ENCODE measurements around the gene SMKR1.

The SMKR1 gene

DNA sequence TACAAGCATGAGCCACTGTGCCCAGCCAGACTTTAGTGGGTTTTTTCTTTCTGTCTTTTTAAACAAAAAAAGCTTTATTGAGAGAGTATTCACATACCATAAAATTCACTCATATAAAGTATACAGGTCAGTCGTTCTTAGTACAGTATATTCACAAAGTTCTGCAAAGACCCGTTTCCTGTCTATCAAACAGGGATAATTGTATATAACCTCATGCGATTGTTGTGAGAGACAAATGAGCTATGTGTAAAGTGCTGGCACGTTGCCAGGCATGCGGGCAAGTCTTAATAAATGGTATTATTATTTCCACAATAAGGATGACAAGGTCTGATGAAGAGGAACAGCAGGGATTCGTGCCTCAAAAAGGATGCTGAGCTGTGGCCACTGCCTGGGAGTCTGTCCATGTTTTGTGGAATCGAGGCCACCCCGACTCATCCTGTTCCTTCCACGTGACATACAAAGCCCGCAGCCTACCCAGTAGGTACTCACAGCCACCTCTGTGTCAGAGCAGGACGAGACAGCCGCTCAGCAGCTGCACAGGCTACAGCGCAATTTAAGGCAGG, 51.6 kb downstream of the SMKR1 start:
- peaks cover 5% of the 10 kb centered on the region for H3K27me3 Mint-ChIP-seq (ENCODE audit: low read depth, poor library complexity)
- H3K27ac Mint-ChIP-seq: no peak overlapping the region
- H3K36me3 Mint-ChIP-seq (ENCODE audit: low read depth): no peaks in the 10 kb centered on the region
- peaks cover 16% of the 10 kb centered on the region for H3K4me1 Mint-ChIP-seq
- no peak overlapping the region for H3K4me3 Mint-ChIP-seq
- H3K9me3 Mint-ChIP-seq: no peaks in the 10 kb centered on the region
- TF ChIP-seq, protein P1, sequence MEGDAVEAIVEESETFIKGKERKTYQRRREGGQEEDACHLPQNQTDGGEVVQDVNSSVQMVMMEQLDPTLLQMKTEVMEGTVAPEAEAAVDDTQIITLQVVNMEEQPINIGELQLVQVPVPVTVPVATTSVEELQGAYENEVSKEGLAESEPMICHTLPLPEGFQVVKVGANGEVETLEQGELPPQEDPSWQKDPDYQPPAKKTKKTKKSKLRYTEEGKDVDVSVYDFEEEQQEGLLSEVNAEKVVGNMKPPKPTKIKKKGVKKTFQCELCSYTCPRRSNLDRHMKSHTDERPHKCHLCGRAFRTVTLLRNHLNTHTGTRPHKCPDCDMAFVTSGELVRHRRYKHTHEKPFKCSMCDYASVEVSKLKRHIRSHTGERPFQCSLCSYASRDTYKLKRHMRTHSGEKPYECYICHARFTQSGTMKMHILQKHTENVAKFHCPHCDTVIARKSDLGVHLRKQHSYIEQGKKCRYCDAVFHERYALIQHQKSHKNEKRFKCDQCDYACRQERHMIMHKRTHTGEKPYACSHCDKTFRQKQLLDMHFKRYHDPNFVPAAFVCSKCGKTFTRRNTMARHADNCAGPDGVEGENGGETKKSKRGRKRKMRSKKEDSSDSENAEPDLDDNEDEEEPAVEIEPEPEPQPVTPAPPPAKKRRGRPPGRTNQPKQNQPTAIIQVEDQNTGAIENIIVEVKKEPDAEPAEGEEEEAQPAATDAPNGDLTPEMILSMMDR (IDR thresholded peaks at IDR 0.05): no peak
- no peak for DNase-seq

DNA sequence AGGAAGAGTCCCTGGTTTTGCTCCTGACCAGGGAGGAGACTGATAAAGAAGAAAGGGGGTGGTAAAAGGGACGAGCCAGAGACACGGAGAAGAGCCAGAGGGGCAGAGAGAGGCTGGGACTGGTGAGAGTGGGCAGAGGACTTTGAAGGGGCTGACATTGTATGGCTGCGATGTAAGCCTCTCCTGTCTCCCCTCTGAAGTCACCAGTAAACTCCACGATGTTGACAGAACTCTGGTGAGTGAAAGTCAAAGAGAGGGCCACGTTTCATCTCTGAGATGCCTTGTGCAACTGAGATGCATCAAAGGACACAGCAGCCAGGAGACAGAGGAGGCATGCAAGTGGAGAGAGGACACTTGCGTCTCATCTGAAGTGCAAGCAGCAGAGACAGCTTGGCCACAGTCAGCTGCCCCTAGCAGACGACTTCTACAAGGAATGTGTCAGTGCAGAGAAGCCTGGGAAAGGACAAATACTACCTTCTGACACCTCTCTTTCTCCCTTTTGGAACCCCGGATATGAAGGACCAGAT, 54.3 kb downstream of the SMKR1 start:
- H3K27ac Mint-ChIP-seq: no peak overlapping the region
- H3K4me3 Mint-ChIP-seq: no peak overlapping the region
- peaks cover 20% of the 10 kb centered on the region for H3K4me1 Mint-ChIP-seq
- no peaks in the 10 kb centered on the region for H3K9me3 Mint-ChIP-seq
- no peaks in the 10 kb centered on the region for H3K36me3 Mint-ChIP-seq (ENCODE audit: low read depth)
- peaks cover 12% of the 10 kb centered on the region for H3K27me3 Mint-ChIP-seq (ENCODE audit: low read depth, poor library complexity)
- no peak for DNase-seq
- TF ChIP-seq, protein P1 (IDR thresholded peaks at IDR 0.05): no peak

DNA sequence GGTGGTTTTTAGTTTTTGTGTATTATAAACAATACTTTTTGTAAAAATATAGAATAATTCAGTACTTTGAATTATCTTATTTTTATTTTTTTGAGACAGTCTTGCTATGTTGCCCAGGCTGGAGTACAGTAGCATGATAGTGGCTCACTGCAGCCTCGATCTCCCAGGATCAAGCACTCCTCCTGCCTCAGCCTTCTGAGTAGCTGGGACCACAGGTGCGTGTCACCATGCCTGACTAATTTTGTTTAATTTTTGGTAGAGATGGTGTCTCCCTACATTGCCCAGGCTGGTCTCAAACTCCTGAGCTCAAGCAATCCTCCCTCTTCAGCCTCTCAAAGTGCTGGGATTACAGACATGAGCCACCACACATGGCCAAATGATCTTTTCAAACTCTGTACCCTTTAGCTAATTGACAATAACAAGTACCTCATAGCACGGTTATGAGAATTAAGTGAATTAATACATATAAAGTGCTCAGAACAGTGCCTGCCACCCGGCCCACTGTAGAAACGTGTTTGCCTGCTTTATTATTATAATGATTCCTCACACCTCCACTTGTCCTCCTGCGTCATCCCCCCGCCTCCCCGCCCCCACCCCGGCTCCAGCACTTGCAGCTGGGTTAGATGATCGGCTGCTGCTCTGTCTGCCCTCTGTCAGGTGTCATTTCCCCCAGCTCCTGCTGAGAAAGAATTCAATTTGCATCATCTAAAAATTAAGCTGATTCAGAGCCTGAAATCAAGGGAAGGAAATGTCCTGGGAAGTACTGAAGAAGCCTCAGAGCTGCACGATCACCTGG, 55.6 kb downstream of the SMKR1 start:
- H3K27ac Mint-ChIP-seq: no peak overlapping the region
- peaks cover 24% of the 10 kb centered on the region for H3K4me1 Mint-ChIP-seq
- no peaks in the 10 kb centered on the region for H3K36me3 Mint-ChIP-seq (ENCODE audit: low read depth)
- TF ChIP-seq, protein P1 (IDR thresholded peaks at IDR 0.05): no peak
- H3K9me3 Mint-ChIP-seq: no peaks in the 10 kb centered on the region
- H3K4me3 Mint-ChIP-seq: no peak overlapping the region
- peaks cover 12% of the 10 kb centered on the region for H3K27me3 Mint-ChIP-seq (ENCODE audit: low read depth, poor library complexity)
- DNase-seq: no peak

- Mint-ChIP-seq H3K9me3 (no peaks in the 10 kb centered on the region), H3K27ac (no peak overlapping the region), H3K36me3 (ENCODE audit: low read depth) (no peaks in the 10 kb centered on the region), H3K4me1 (peaks cover 24% of the 10 kb centered on the region), H3K4me3 (no peak overlapping the region), H3K27me3 (ENCODE audit: low read depth, poor library complexity) (peaks cover 22% of the 10 kb centered on the region)
- TF ChIP-seq, protein P1 (IDR thresholded peaks at IDR 0.05): no peak
- DNase-seq: no peak
Observed at GRCh38 chr7:129559564-129559963, 57.2 kb downstream of the SMKR1 start.

DNA sequence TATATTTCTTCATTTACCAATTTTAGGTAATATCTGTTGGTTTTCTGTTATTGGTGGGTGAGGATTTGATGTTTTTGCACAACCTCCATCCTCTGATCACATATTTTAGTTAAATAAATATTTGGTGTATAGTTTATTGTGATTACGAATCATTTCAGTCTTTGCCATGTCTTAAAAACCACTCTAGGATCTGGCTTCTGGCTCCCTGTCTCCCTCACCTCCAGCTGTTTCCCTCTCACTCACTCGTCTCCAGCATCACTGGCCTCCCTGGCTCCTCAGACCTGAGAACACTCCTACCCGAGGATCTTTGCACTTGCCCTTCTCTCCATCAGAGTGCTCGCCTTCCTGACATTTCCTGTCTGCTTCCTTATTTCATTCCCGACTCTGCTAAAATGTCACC, 58.5 kb downstream of the SMKR1 start:
- H3K27ac Mint-ChIP-seq: no peak overlapping the region
- H3K36me3 Mint-ChIP-seq (ENCODE audit: low read depth): no peaks in the 10 kb centered on the region
- H3K4me3 Mint-ChIP-seq: no peak overlapping the region
- peaks cover 24% of the 10 kb centered on the region for H3K27me3 Mint-ChIP-seq (ENCODE audit: low read depth, poor library complexity)
- TF ChIP-seq, protein P1 (IDR thresholded peaks at IDR 0.05): no peak
- H3K9me3 Mint-ChIP-seq: no peaks in the 10 kb centered on the region
- no peak for DNase-seq
- peaks cover 24% of the 10 kb centered on the region for H3K4me1 Mint-ChIP-seq

All from nephron progenitor cell (in vitro differentiated cells).